K562 (cell line): ENCODE data around the gene C11orf65. TPM values are rescaled to one million over a fixed set of nuclear protein-coding genes. Genes with fewer than 3 reads are reported as not detected.

Source experiments
- CSDE1 ChIP-seq, 2 experiments: fragments of 450-650 bp; IDR thresholded peaks; 2 replicates each; pipeline ENCODE4 v1.6.1; 2016; ENCODE audit warnings: mild to moderate bottlenecking in 1 of 2
- DACH1 ChIP-seq: fragments of 450-650 bp; IDR thresholded peaks from 2 replicates; pipeline ENCODE4 v1.6.1; 2018; ENCODE audit not compliant: partially characterized antibody
- FOXA1 ChIP-seq: fragments of 450-650 bp; IDR thresholded peaks from 2 replicates; pipeline ENCODE4 v1.6.1; 2016; ENCODE audit warnings: mild to moderate bottlenecking, borderline replicate concordance
- FOXJ2 ChIP-seq: fragments of 200-800 bp; sonication (Bioruptor generic); IDR thresholded peaks from 2 replicates; pipeline ENCODE4 v1.6.1; 2016; ENCODE audit warnings: missing genetic modification characterization, missing compliant biosample characterization
- HIVEP1 ChIP-seq: fragments of 250-450 bp; sonication (Bioruptor Pico); IDR thresholded peaks from 2 replicates; pipeline ENCODE4 v1.4.0; 2020; ENCODE audit warnings: mild to moderate bottlenecking
- KDM1A ChIP-seq, 2 experiments: fragments of 450-650 bp; IDR thresholded peaks; 2 replicates each; pipeline ENCODE4 v1.6.1; 2016; ENCODE audit warnings: mild to moderate bottlenecking in 2 of 2
- L3MBTL2 ChIP-seq: fragments of 450-650 bp; IDR thresholded peaks from 2 replicates; pipeline ENCODE4 v1.6.1; 2016; ENCODE audit warnings: mild to moderate bottlenecking, moderate library complexity
- LARP7 ChIP-seq: fragments of 450-650 bp; IDR thresholded peaks from 2 replicates; pipeline ENCODE4 v1.6.1; 2016
- MAZ ChIP-seq, 2 experiments: fragments of 450-650 bp in 1 of 2; sonication (generic) in 1 of 2; formaldehyde crosslinking; IDR thresholded peaks in 1 of 2; conservative IDR thresholded peaks in 1 of 2; 2 replicates each; pipeline versions ENCODE4 v1.4.0 to v1.5.0; 2020; ENCODE audit warnings: mild to moderate bottlenecking in 1 of 2, missing genetic modification reagents in 1 of 2
- NONO ChIP-seq, 2 experiments: fragments of 200-400 bp in 1 of 2; fragments of 450-650 bp in 1 of 2; formaldehyde crosslinking in 1 of 2; IDR thresholded peaks; 2 replicates each; pipeline ENCODE4 v1.6.1; 2017; ENCODE audit warnings: low read depth in 2 of 2, mild to moderate bottlenecking in 2 of 2, moderate library complexity in 2 of 2, low read length in 1 of 2
- PCBP2 ChIP-seq: fragments of 200-400 bp; formaldehyde crosslinking; IDR thresholded peaks from 2 replicates; pipeline ENCODE4 v1.6.1; 2018; ENCODE audit warnings: low read length, low read depth, mild to moderate bottlenecking, moderate library complexity; ENCODE audit not compliant: poor library complexity, severe bottlenecking
- PPARD ChIP-seq: fragments of 250-450 bp; sonication (Bioruptor Pico); IDR thresholded peaks from 2 replicates; pipeline ENCODE4 v1.8.0; 2022; ENCODE audit warnings: inconsistent platforms, mild to moderate bottlenecking, moderate library complexity
- RBBP5 ChIP-seq: fragments of 200-600 bp; sonication (generic); IDR thresholded peaks from 2 replicates; pipeline ENCODE4 v1.6.1; 2012; ENCODE audit warnings: borderline replicate concordance, mild to moderate bottlenecking, low read length, control low read depth, inconsistent platforms; ENCODE audit not compliant: insufficient read depth, poor library complexity, severe bottlenecking
- SAFB ChIP-seq: fragments of 200-400 bp; formaldehyde crosslinking; IDR thresholded peaks from 2 replicates; pipeline ENCODE4 v1.6.1; 2017; ENCODE audit warnings: low read depth, low read length, borderline replicate concordance
- SMC3 ChIP-seq: conservative IDR thresholded peaks from 2 replicates; pipeline ENCODE4 v1.6.1; 2011; ENCODE audit warnings: low read depth, low read length, improper control_type of control experiment; ENCODE audit not compliant: insufficient read depth
- SP1 ChIP-seq: sonication (generic); formaldehyde crosslinking; IDR thresholded peaks from 2 replicates; pipeline ENCODE4 v1.8.1; 2022; ENCODE audit warnings: mild to moderate bottlenecking, missing genetic modification reagents
- SRSF1 ChIP-seq: fragments of 200-400 bp; formaldehyde crosslinking; IDR thresholded peaks from 2 replicates; pipeline ENCODE4 v1.6.1; 2017; ENCODE audit warnings: mild to moderate bottlenecking, low read depth, low read length, moderate library complexity
- ZBTB7A ChIP-seq: IDR thresholded peaks from 2 replicates; pipeline ENCODE4 v1.6.1; 2011; ENCODE audit warnings: low read depth, mild to moderate bottlenecking, low read length, moderate library complexity, borderline replicate concordance; ENCODE audit not compliant: control insufficient read depth
- ZKSCAN3 ChIP-seq: fragments of 250-450 bp; sonication (Bioruptor Pico); IDR thresholded peaks from 2 replicates; pipeline ENCODE4 v1.4.0; 2020
- ZNF3 ChIP-seq: fragments of 250-450 bp; sonication (Bioruptor Pico); IDR thresholded peaks from 2 replicates; pipeline ENCODE4 v1.5.0; 2021; ENCODE audit warnings: mild to moderate bottlenecking, moderate library complexity
- ZNF324 ChIP-seq: fragments of 250-450 bp; sonication (Bioruptor Pico); IDR thresholded peaks from 2 replicates; pipeline ENCODE4 v1.4.0; 2020; ENCODE audit warnings: mild to moderate bottlenecking
- ZNF586 ChIP-seq: fragments of 450-650 bp; formaldehyde crosslinking; conservative IDR thresholded peaks from 2 replicates; pipeline ENCODE4 v1.4.0; 2020; ENCODE audit warnings: mild to moderate bottlenecking, moderate library complexity
- polyA plus RNA-seq, 8 experiments: library from polyadenylated mRNA; depleted of rRNA in 4 of 8; stranded (reverse) in 5 of 8; unstranded in 3 of 8; fragments of >200 nt; fragmentation: Nextera tagmentation in 2 of 8; fragmentation: Illumina TruSeq in 1 of 8; extraction: Ambion mirVana in 2 of 8; extraction: Trizol in 1 of 8; gene quantifications; 2 replicates each; pipeline versions ENCODE4 v1.2.1 to v1.2.3, GENCODE V29; 2011 to 2014; ENCODE audit warnings: inconsistent platforms in 1 of 8, missing spikeins in 1 of 8
- total RNA-seq, 7 experiments: library from RNA; depleted of rRNA in 6 of 7; stranded (reverse); fragments of >200 nt in 6 of 7; fragmentation: Illumina TruSeq in 2 of 7; extraction: Trizol in 2 of 7; gene quantifications; 2 replicates each; pipeline versions ENCODE4 v1.2.1 to v1.2.3, GENCODE V29; 2011 to 2021; ENCODE audit warnings: low replicate concordance in 1 of 7
- TF ChIP-seq, protein P1 (sequence below), 2 experiments: fragments of 150-350 bp in 1 of 2; IDR thresholded peaks; 2 replicates each; pipeline ENCODE4 v1.6.1; 2012 to 2016; ENCODE audit warnings: low read depth in 2 of 2, low read length in 2 of 2, mild to moderate bottlenecking in 1 of 2, moderate library complexity in 1 of 2
- TF ChIP-seq, protein P2 (sequence below): fragments of 250-450 bp; sonication (Bioruptor Pico); IDR thresholded peaks from 2 replicates; pipeline ENCODE4 v1.8.0; 2021; ENCODE audit warnings: borderline replicate concordance, mild to moderate bottlenecking, moderate library complexity; ENCODE audit not compliant: poor library complexity, severe bottlenecking

Gene C11orf65
- total and polyA plus RNA-seq, 9 of the 15 experiments (the other 6 are each of a cell fraction or from before 2014, with no cell fraction given) = 1.0 to 2.1 (median 1.2) TPM

DNA sequence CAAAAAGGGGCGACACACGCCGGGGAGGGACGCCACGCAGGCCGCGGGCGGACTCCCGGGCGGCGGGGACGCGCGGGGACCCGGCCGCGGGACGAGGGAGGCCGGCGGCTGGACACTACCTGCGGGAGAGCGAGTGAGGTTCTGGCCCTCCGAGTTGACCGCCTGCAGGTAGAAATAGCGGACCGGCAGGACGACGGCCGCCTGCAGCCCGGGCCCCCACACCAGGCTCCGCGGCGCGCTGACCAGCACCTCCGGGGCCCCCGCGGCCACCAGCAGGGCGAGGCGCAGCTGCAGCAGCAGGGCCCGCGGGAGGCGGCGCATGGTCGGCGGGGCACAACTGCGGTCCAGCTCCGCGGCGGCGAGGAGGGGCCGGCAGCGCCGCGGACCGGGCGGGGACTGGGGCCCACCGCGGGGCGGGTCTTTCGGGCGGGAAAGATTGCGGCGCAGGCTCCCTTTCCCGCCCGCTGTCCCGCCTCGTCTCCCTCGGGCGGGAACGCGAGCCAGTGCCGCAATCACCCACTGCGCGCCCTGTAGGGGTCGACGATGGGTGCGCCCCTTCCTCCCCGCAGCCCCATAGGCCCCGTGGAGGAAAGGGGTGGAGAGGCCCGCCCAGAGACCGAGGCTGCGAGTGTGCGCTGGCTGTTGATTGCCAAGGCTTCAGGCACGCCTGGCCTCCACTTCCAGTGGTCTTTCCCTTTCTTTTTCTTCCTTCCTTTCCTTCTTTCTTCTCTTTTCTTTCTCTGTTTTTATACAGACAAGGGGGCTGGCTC lies 30.9 kb upstream of the C11orf65 start, which contains the start of gene POGLUT3 (continued):
- TF ChIP-seq, protein P1, sequence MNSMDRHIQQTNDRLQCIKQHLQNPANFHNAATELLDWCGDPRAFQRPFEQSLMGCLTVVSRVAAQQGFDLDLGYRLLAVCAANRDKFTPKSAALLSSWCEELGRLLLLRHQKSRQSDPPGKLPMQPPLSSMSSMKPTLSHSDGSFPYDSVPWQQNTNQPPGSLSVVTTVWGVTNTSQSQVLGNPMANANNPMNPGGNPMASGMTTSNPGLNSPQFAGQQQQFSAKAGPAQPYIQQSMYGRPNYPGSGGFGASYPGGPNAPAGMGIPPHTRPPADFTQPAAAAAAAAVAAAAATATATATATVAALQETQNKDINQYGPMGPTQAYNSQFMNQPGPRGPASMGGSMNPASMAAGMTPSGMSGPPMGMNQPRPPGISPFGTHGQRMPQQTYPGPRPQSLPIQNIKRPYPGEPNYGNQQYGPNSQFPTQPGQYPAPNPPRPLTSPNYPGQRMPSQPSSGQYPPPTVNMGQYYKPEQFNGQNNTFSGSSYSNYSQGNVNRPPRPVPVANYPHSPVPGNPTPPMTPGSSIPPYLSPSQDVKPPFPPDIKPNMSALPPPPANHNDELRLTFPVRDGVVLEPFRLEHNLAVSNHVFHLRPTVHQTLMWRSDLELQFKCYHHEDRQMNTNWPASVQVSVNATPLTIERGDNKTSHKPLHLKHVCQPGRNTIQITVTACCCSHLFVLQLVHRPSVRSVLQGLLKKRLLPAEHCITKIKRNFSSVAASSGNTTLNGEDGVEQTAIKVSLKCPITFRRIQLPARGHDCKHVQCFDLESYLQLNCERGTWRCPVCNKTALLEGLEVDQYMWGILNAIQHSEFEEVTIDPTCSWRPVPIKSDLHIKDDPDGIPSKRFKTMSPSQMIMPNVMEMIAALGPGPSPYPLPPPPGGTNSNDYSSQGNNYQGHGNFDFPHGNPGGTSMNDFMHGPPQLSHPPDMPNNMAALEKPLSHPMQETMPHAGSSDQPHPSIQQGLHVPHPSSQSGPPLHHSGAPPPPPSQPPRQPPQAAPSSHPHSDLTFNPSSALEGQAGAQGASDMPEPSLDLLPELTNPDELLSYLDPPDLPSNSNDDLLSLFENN (IDR thresholded peaks at IDR 0.05; ENCODE audit: low read depth in 2 of 2, low read length in 2 of 2) = no peak
- TF ChIP-seq NONO (IDR thresholded peaks at IDR 0.05; ENCODE audit: low read depth in 2 of 2, low read length in 1 of 2) = peak; percentile 66 to 89
- TF ChIP-seq ZKSCAN3 (CRISPR knock-in tag) = no peak
- no peak for TF ChIP-seq ZNF3
- TF ChIP-seq KDM1A (IDR thresholded peaks at IDR 0.05) = peak; percentile 43 to 54; a peak in 2 of 4 replicates
- TF ChIP-seq RBBP5 = peak; percentile 48
- no peak; the same call in 1 of the 2 replicates for TF ChIP-seq SP1 (CRISPR knock-in tag)
- no peak for TF ChIP-seq DACH1
- no peak for TF ChIP-seq PCBP2
- TF ChIP-seq MAZ (CRISPR knock-in tag; conservative IDR thresholded peaks at IDR 0.05 in 1 of 2, IDR thresholded peaks at IDR 0.05 in 1 of 2) = peak in 1 of 2 experiments; percentile 86; a peak in 2 of 4 replicates
- TF ChIP-seq HIVEP1 (CRISPR knock-in tag) = no peak
- TF ChIP-seq, protein P2, sequence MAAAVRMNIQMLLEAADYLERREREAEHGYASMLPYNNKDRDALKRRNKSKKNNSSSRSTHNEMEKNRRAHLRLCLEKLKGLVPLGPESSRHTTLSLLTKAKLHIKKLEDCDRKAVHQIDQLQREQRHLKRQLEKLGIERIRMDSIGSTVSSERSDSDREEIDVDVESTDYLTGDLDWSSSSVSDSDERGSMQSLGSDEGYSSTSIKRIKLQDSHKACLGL = no peak
- TF ChIP-seq ZNF324 (CRISPR knock-in tag) = no peak
- no peak for TF ChIP-seq LARP7
- peak; percentile 94 for TF ChIP-seq ZBTB7A
- 0 out of 2 replicates have a peak, but pooled peaks have one; percentile 28 for TF ChIP-seq FOXJ2 (tag)
- peak; percentile 95 for TF ChIP-seq L3MBTL2
- TF ChIP-seq PPARD (CRISPR knock-in tag) = no peak
- no peak for TF ChIP-seq FOXA1
- no peak for TF ChIP-seq CSDE1 (IDR thresholded peaks at IDR 0.05)
- no peak for TF ChIP-seq ZNF586
- no peak for TF ChIP-seq SRSF1
- peak; percentile 58; the same call in 1 of the 2 replicates for TF ChIP-seq SAFB
- no peak for TF ChIP-seq SMC3
